Measurements from ENCODE around the gene TMIGD3. TPM values are rescaled to one million over a fixed set of nuclear protein-coding genes. Genes with fewer than 3 reads are reported as not detected.

Gene TMIGD3
- total RNA-seq, 1 experiment from 2014 or later, result not detected

DNA sequence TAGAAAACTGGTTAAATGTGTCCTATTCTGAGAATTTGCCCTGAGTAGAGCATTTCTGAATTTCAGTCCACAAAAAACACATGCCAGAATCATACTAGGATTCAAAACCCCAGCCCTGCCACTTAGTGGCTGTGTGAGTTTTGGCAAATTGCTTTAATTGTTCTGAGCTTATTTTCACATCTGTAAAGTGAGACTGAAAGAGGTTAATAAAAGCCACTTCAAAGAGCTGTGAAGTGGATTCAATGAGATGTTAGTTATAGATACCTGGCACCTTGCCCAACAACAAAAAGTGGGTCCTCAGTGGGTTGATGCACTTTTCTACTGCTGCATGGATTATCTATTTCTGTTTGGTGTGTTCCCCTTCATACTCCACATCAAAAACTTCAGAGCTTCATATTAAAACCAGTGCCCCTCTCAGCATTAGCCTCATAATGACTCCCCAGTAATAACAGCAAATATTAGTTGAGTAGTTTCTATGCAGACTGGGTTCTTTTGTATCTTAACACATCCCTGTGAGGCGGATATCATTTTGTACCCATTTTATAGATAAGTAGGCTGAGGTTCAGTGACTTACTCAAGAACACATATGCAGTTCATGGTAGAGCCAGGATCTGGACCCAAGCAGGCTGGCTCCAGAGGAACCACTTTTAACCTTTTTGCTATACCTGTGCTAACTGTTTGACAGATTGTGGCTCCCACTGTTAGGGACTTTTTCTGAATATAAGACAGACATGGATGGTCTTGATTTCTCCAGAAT lies 14.2 kb upstream of the TMIGD3 start:
- no peaks in the 10 kb centered on the region for H3K4me1 ChIP-seq (ENCODE audit: insufficient read depth, low read length)
- no peaks in the 10 kb centered on the region for H4K20me1 ChIP-seq (ENCODE audit: low read length)
- no peaks in the 10 kb centered on the region for H3K27me3 ChIP-seq (ENCODE audit: low read length)
- intact Hi-C loops (cut with micrococcal nuclease), result no loop called here
- H3K4me2 ChIP-seq (ENCODE audit: low read length), result no peak overlapping the region
- H3K4me3 ChIP-seq (ENCODE audit: low read length), result no peak overlapping the region
- no peaks in the 10 kb centered on the region for H3K36me3 ChIP-seq (ENCODE audit: low read depth, low read length)
- H3K9ac ChIP-seq (ENCODE audit: low read length), result no peak overlapping the region
- H3K79me2 ChIP-seq (ENCODE audit: low read length), result no peaks in the 10 kb centered on the region
- H3F3A ChIP-seq (ENCODE audit: low read length, unreplicated experiment), result no peaks in the 10 kb centered on the region
- TF ChIP-seq CTCF (conservative IDR thresholded peaks at IDR 0.05; ENCODE audit: low read depth, low read length) (no peak), EZH2 (IDR thresholded peaks at IDR 0.05; ENCODE audit: low read length, unreplicated experiment) (no peak), EZH2phosphoT487 (IDR thresholded peaks at IDR 0.05; ENCODE audit: borderline replicate concordance, low read length) (no peak)
- no peak overlapping the region for H3K27ac ChIP-seq (ENCODE audit: low read length)
- no peak for DNase-seq
- no peak overlapping the region for H2AFZ ChIP-seq (ENCODE audit: low read length)
- BruUV-seq (replicated peaks), result no TSS peak
- ChIA-PET POLR2A (ENCODE audit: unreplicated experiment) (interaction anchor here (0.5 to 0.7 kb wide), 2 partner anchors 186 to 227 kb away, joined by 3 read pairs; no protein-coding TSS in a partner anchor), CTCF (no interaction called here)
- no peaks in the 10 kb centered on the region for H3K9me2 ChIP-seq (replicated peaks; ENCODE audit: low read length)
- no peaks in the 10 kb centered on the region for H3K9me3 ChIP-seq (ENCODE audit: low read length)
- ATAC-seq, result no peak

GRCh38 chr1:111516005-111516535 lies 12.6 kb upstream of the TMIGD3 start:
- H3F3A ChIP-seq (ENCODE audit: low read length, unreplicated experiment), result no peaks in the 10 kb centered on the region
- H3K4me2 ChIP-seq (ENCODE audit: low read length), result no peak overlapping the region
- TF ChIP-seq EZH2phosphoT487 (IDR thresholded peaks at IDR 0.05; ENCODE audit: borderline replicate concordance, low read length) (no peak), EZH2 (IDR thresholded peaks at IDR 0.05; ENCODE audit: low read length, unreplicated experiment) (no peak), CTCF (conservative IDR thresholded peaks at IDR 0.05; ENCODE audit: low read depth, low read length) (peak; percentile 33; the same call in 1 of the 2 replicates)
- no peak for DNase-seq
- H3K36me3 ChIP-seq (ENCODE audit: low read depth, low read length), result no peaks in the 10 kb centered on the region
- POLR2A ChIA-PET (ENCODE audit: unreplicated experiment), result no interaction called here
- ATAC-seq, result no peak
- no peaks in the 10 kb centered on the region for H4K20me1 ChIP-seq (ENCODE audit: low read length)
- no peaks in the 10 kb centered on the region for H3K27me3 ChIP-seq (ENCODE audit: low read length)
- no peak overlapping the region for H3K27ac ChIP-seq (ENCODE audit: low read length)
- H3K79me2 ChIP-seq (ENCODE audit: low read length), result no peaks in the 10 kb centered on the region
- H3K9me3 ChIP-seq (ENCODE audit: low read length), result no peaks in the 10 kb centered on the region
- no peak overlapping the region for H3K9ac ChIP-seq (ENCODE audit: low read length)
- H3K9me2 ChIP-seq (replicated peaks; ENCODE audit: low read length), result no peaks in the 10 kb centered on the region
- no TSS peak for BruUV-seq (replicated peaks)
- H3K4me3 ChIP-seq (ENCODE audit: low read length), result no peak overlapping the region
- CTCF ChIA-PET, result no interaction called here
- no peaks in the 10 kb centered on the region for H3K4me1 ChIP-seq (ENCODE audit: insufficient read depth, low read length)
- H2AFZ ChIP-seq (ENCODE audit: low read length), result no peak overlapping the region
- intact Hi-C loops (cut with micrococcal nuclease), result no loop called here

Measured in PC-3 (cell line).